ENCODE measurements around the gene MTHFR.

- TF ChIP-seq JUND (IDR thresholded peaks at IDR 0.05) (peak; percentile 79 to 90), RAD21 (IDR thresholded peaks at IDR 0.05) (peak in 1 of 2 donors; percentile 29), MAX (IDR thresholded peaks at IDR 0.05) (no peak), EGR1 (IDR thresholded peaks at IDR 0.05; ENCODE audit: low read depth in 2 of 2) (no peak), YY1 (IDR thresholded peaks at IDR 0.05) (peak; percentile 98), NR2F2 (IDR thresholded peaks at IDR 0.05) (no peak)
- TF ChIP-seq, protein P1, sequence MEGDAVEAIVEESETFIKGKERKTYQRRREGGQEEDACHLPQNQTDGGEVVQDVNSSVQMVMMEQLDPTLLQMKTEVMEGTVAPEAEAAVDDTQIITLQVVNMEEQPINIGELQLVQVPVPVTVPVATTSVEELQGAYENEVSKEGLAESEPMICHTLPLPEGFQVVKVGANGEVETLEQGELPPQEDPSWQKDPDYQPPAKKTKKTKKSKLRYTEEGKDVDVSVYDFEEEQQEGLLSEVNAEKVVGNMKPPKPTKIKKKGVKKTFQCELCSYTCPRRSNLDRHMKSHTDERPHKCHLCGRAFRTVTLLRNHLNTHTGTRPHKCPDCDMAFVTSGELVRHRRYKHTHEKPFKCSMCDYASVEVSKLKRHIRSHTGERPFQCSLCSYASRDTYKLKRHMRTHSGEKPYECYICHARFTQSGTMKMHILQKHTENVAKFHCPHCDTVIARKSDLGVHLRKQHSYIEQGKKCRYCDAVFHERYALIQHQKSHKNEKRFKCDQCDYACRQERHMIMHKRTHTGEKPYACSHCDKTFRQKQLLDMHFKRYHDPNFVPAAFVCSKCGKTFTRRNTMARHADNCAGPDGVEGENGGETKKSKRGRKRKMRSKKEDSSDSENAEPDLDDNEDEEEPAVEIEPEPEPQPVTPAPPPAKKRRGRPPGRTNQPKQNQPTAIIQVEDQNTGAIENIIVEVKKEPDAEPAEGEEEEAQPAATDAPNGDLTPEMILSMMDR (IDR thresholded peaks at IDR 0.05; ENCODE audit: low read depth, low read length, missing input control): no peak
- TF ChIP-seq, protein P2, sequence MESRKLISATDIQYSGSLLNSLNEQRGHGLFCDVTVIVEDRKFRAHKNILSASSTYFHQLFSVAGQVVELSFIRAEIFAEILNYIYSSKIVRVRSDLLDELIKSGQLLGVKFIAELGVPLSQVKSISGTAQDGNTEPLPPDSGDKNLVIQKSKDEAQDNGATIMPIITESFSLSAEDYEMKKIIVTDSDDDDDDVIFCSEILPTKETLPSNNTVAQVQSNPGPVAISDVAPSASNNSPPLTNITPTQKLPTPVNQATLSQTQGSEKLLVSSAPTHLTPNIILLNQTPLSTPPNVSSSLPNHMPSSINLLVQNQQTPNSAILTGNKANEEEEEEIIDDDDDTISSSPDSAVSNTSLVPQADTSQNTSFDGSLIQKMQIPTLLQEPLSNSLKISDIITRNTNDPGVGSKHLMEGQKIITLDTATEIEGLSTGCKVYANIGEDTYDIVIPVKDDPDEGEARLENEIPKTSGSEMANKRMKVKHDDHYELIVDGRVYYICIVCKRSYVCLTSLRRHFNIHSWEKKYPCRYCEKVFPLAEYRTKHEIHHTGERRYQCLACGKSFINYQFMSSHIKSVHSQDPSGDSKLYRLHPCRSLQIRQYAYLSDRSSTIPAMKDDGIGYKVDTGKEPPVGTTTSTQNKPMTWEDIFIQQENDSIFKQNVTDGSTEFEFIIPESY (IDR thresholded peaks at IDR 0.05): peak; percentile 37
- TF ChIP-seq, protein P3, sequence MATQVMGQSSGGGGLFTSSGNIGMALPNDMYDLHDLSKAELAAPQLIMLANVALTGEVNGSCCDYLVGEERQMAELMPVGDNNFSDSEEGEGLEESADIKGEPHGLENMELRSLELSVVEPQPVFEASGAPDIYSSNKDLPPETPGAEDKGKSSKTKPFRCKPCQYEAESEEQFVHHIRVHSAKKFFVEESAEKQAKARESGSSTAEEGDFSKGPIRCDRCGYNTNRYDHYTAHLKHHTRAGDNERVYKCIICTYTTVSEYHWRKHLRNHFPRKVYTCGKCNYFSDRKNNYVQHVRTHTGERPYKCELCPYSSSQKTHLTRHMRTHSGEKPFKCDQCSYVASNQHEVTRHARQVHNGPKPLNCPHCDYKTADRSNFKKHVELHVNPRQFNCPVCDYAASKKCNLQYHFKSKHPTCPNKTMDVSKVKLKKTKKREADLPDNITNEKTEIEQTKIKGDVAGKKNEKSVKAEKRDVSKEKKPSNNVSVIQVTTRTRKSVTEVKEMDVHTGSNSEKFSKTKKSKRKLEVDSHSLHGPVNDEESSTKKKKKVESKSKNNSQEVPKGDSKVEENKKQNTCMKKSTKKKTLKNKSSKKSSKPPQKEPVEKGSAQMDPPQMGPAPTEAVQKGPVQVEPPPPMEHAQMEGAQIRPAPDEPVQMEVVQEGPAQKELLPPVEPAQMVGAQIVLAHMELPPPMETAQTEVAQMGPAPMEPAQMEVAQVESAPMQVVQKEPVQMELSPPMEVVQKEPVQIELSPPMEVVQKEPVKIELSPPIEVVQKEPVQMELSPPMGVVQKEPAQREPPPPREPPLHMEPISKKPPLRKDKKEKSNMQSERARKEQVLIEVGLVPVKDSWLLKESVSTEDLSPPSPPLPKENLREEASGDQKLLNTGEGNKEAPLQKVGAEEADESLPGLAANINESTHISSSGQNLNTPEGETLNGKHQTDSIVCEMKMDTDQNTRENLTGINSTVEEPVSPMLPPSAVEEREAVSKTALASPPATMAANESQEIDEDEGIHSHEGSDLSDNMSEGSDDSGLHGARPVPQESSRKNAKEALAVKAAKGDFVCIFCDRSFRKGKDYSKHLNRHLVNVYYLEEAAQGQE (IDR thresholded peaks at IDR 0.05): peak; percentile 95
Observed at GRCh38 chr1:11805422-11806306, at the start of gene MTHFR, which contains the start of gene CLCN6.

Measured in liver (tissue), 3 donors.